Endothelial cell of coronary artery (primary cell): ENCODE results near the gene FGD6. TPM values are rescaled to one million over a fixed set of nuclear protein-coding genes. Genes with fewer than 3 reads are reported as not detected.

ENCODE experiments used
- total RNA-seq: library from RNA; depleted of rRNA; stranded (reverse); fragments of >200 nt; gene quantifications from 2 replicates; pipeline ENCODE4 v1.2.3, GENCODE V29; 2014

The FGD6 gene
- total RNA-seq, result 8.9 and 13.2 TPM in 2 replicates

GRCh38 chr12:95217377-95218149 lies at the start of gene FGD6, which contains the start of gene VEZT:
TSS of gene FGD6 (minus strand) at chr12:95217467. CDS start at chr12:95217240, 227 bp downstream.
TSS of gene VEZT (plus strand) at chr12:95217807. CDS start at chr12:95217851, 44 bp downstream.

DNA sequence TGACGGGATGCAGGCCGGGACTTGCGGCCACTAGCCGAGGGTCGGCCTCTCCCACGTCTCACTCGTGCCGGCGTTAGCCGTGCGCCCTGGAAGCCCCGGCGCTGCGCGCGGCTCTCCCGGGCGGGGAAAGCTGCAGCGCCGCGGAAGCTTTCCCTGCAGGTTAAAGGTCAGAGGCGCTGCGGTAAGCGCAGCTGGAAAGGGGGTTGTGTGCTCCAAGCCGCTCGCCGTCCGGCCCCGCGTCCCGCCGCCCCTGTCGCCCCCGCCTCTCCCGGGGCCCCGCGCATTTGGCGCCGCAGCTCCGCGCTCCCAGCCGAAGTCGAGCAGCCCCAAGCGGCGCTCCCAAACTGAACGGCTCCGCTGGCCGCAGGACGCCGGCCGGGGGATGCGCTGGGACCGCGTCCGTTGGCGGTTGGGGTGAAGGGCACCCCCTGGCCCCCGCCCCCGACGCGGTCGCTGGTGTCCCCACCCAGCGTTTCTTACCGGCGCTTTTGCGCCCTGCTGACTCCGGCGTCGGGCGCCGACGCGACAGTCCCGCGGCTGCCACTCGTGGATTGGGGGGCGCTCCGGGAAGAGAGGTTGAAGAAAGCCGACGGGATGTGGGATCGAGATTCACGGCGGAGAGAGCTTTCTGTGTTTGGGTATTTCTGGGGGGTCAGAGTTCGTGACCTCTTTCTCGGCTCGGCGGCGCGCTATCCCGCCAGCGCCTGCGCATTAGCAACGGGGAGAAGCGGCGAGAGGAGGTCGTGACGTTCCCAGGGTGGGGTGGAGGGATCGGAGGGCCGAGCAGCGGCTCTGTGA lies 144.2 kb downstream of the FGD6 start, which contains the start of gene NR2C1:
TSS of gene NR2C1 (minus strand) at position 719 of the 798 bp plus-strand sequence. CDS start 6,234 bp downstream, outside the sequence.

Other genes starting within 250 kb of the FGD6 start
- 119 and 132 TPM in 2 replicates for gene NDUFA12, start 213.8 kb downstream of the FGD6 start, total RNA-seq
- gene NR2C1, start 143.8 kb downstream of the FGD6 start, total RNA-seq, result 16.0 and 25.3 TPM in 2 replicates
- 58.4 and 69.0 TPM in 2 replicates for gene VEZT, start 340 bp upstream of the FGD6 start, total RNA-seq